GM12891 (cell line): ENCODE data around the gene TIMP2.

ENCODE experiments used
- DNase-seq: peaks from one replicate; pipeline ENCODE4 v3.0.0; 2011; ENCODE audit warnings: low spot score; ENCODE audit not compliant: insufficient read length
- FAIRE-seq: peaks from 2 replicates; lab custom pipeline; 2011; peaks lifted over from hg19 to GRCh38; lab: Jason Lieb, UNC
- PAX5 ChIP-seq: IDR thresholded peaks from 2 replicates; pipeline ENCODE4 v1.6.1; 2011; ENCODE audit warnings: low read length, moderate library complexity, mild to moderate bottlenecking; ENCODE audit not compliant: insufficient read depth, severe bottlenecking
- POLR2A ChIP-seq: IDR thresholded peaks from 2 replicates; pipeline ENCODE4 v1.6.1; 2011; ENCODE audit warnings: low read depth, low read length, control low read depth
- POLR2AphosphoS5 ChIP-seq: IDR thresholded peaks from 2 replicates; pipeline ENCODE4 v1.6.1; 2011; ENCODE audit warnings: low read depth, low read length, control low read depth
- POU2F2 ChIP-seq: IDR thresholded peaks from 2 replicates; pipeline ENCODE4 v1.6.1; 2011; ENCODE audit warnings: low read depth, mild to moderate bottlenecking, control low read depth, low read length, moderate library complexity
- SPI1 ChIP-seq: IDR thresholded peaks from 2 replicates; pipeline ENCODE4 v1.6.1; 2011; ENCODE audit warnings: low read depth, low read length, control low read depth
- TAF1 ChIP-seq: IDR thresholded peaks from 2 replicates; pipeline ENCODE4 v1.6.1; 2011; ENCODE audit warnings: low read depth, low read length, control low read depth

The TIMP2 gene

DNA sequence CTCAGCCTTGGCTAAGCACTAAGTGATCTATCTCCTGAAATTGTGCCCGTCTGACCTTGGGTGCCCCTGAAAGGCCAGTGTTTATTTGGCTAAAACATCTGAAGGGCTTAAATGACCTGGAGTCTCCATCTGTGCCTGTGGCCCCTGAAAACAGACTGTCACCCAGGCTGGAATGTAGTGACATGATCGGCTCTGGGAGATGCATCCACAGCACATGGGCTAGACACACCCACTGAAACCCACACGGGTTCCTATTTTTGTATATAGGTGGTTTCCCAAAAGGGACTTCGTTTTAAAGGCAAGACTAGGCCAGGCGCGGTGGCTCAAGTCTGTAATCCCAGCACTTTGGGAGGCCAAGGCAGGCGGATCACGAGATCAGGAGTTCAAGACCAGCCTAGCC is 35.7 kb downstream of the TIMP2 start:
- TF ChIP-seq SPI1 (peak; percentile 26; the same call in 1 of the 2 replicates), POLR2A (no peak)
- FAIRE-seq (peak; percentile 75), DNase-seq (no peak)

DNA sequence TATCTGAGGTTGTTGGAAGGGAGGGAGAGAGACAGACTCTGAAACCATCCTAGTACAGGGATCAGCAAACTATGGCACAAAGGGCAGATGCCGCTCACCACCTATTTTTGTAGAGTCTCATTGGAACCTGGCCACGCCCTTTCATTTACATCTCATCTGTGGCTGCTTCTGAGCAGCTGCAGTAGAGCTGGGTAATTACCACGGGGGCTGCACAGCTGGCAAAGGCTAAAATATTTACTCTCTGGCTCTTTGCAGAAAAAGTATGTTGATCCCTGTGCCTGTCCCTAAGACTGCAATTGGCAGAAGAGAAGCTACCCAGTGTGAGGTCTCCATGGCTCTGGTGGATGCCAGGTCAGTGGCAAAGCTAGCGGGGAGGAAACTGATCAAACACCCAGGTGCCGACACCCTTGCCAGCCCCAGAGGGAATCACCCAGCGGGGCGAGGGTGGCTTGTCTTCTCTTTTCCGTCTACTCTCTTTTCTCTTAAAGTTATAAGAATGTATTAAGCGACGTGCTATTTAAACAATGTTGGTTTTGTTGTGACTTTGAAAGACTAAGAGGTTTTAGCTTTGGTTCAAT is 36.2 kb downstream of the TIMP2 start:
- DNase-seq: no peak
- peak; percentile 38 for FAIRE-seq
- TF ChIP-seq TAF1 (no peak), PAX5 (no peak)

DNA sequence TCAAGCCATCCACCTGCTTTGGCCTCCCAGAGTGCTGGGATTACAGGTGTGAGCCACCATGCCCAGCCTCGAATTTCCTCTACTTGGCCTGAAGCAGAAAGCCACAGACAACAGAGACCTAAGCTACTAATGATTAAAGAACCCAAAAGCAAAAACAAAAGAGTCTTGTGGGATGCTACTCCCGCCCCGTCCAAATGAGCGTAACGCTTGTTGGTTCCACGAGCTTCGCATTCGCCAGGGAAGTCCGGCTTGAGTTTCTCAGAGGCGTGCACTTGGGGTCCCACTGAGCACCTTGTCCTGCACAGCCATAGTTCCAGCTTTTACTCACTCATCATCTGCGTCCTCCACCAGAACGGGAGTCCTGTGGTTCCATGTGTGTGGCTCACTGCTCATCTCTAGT is 38.2 kb downstream of the TIMP2 start:
- DNase-seq (no peak), FAIRE-seq (no peak)
- TF ChIP-seq TAF1 (no peak), POLR2A (no peak), SPI1 (no peak), POLR2AphosphoS5 (no peak), PAX5 (no peak)

DNA sequence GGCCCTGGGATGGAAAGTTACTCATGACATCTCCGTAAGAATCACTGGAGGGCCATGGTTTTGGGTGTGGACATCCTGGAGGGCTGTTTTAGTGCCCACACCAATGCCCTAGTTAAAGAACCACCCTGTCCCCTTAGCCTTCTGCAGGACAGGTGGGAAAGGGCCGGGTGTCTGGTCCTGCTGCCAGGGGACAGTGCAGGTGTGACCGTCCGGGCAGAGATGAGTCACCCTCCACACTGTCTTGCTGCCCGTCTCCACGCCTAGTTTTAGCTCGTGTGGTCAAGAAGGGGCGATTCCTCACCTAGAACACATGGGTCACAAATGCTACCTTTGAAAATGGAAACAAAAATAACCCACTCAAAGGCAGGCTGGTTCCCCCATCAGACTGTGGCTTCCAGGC is 39.2 kb downstream of the TIMP2 start:
- DNase-seq (no peak), FAIRE-seq (peak; percentile 33)
- TF ChIP-seq POLR2AphosphoS5 (no peak), TAF1 (no peak), POLR2A (no peak), POU2F2 (no peak), PAX5 (no peak), SPI1 (no peak)

DNA sequence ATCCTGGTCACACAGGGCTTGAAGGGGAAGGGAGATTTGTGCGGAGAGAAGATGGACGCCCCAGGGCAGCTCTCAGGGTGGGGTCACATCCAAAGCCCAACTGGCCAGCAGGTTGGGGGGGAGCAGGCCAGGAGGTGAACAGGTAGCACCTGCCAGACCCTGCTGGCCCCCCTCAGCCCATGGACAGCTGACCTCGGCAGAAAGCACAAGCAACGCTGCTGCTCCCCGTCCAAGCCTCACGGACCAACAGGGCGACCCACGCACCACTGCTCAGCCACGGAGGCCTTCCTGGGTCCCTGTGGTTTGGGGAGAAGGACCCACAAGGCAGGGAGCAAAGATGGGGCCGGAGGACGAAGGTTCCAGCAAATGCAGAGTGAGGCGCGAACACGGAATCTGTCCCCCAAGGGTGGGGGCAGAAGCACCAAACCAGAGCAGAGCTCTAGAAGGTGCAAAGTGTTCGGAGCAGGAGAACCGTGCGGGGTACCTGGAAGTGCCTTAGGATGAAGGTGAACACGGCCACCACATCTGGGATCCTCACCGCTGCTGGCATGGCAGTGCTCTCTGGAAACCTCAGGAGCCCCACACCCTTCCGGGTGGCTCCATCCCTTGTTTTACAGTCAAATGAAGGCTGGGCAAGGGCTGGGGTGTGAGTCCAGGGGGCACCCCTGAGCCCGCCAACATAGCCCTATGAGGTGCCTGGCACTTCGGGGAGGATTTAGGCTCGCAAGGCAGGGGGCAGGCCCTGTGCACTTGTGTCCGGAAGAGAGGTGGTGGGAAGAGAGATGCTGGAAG is 40.1 kb downstream of the TIMP2 start:
- DNase-seq (no peak), FAIRE-seq (no peak)
- TF ChIP-seq TAF1 (no peak), PAX5 (no peak), SPI1 (no peak), POU2F2 (no peak), POLR2AphosphoS5 (no peak), POLR2A (no peak)

DNA sequence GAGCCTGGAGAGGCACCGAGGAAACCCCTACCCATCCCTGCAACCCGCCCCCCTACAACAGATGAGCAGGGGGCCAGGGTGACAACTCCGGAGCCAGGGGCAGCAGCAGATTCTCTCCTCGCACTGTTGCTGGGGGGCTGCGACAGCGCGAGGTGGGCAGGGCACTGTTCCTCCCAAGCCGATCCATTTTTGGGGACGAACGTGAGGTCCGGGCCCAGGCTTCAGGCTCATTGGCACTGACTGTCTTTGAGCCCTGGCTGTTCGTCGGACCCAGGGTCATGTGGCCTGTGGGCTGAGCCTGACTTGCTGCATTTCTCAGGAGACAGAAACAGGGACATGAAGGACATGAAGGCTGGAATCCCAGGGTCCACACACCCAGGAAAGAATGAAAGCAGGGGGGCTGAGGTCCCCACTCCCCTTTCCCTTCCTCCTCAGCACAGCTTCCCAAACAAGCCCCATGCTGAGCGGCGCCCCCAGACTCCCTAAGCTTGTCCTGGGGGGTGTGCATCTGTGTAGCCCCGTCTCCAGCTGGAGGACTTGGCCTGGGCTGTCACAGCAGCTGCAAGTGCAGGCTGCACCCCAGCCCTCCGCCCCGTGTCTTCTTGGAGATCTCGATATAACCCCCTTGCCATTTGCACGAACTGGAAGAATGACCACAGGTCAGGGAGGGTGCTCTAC is 40.9 kb downstream of the TIMP2 start:
- no peak for FAIRE-seq
- TF ChIP-seq TAF1 (no peak), PAX5 (no peak)
- no peak for DNase-seq

DNA sequence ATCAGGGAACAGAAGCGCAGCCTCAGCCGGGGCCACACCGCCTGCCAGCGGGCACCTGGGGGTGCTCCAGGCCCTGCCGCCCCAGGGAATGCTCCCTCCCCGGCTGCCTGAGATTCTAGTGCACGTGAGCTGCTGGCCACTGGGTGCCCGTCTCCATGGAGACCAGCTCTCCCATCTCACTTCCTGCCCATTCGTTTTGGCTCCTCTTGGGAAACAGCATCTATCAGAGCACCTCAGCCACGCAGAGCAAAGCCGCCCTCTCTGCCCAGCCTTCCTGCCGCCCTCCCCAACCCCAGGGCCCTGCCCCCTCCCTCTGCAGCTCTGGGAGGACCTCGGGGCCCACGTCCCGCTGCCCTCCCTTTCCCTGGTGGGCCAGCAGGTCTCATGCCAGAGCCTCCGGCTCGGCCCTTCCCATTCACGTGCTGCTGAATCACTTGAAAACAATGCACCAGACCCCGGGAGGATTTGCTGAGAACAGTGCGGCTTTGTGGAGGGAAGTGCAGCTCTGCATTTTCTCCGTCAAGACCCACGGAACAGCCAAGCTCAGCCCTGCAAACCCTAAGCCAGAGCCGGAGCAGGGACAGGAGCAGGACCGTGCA is 41.6 kb downstream of the TIMP2 start:
- DNase-seq: no peak
- no peak for TF ChIP-seq TAF1
- TF ChIP-seq SPI1: no peak
- no peak for TF ChIP-seq POLR2A
- no peak for TF ChIP-seq PAX5
- TF ChIP-seq POU2F2: no peak
- no peak for TF ChIP-seq POLR2AphosphoS5
- peak; percentile 28 for FAIRE-seq

DNA sequence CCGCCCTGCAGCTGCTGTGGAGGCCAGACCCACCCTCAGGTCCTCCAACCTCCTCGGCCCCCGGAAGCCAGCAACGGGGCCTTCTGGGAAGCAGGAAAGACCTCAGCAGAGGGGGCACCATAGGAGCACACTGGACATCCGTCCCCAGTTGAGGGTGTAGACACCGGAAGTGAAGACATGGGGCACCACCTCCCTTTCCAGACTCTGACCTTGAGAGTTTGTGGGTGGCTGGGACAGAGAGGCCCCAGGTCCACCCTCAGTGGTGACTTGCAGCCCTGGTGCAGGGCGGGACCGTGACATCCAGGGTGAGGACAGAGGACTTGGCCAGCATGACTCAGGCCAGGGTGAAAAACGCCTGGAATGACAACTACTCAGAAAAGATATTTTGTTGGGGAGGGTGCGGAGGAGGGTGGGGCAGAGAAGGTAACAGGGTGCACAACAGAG is 42.1 kb downstream of the TIMP2 start:
- FAIRE-seq: no peak
- DNase-seq: no peak
- TF ChIP-seq POLR2AphosphoS5 (no peak), TAF1 (no peak), PAX5 (no peak), POU2F2 (no peak), POLR2A (no peak), SPI1 (no peak)

DNA sequence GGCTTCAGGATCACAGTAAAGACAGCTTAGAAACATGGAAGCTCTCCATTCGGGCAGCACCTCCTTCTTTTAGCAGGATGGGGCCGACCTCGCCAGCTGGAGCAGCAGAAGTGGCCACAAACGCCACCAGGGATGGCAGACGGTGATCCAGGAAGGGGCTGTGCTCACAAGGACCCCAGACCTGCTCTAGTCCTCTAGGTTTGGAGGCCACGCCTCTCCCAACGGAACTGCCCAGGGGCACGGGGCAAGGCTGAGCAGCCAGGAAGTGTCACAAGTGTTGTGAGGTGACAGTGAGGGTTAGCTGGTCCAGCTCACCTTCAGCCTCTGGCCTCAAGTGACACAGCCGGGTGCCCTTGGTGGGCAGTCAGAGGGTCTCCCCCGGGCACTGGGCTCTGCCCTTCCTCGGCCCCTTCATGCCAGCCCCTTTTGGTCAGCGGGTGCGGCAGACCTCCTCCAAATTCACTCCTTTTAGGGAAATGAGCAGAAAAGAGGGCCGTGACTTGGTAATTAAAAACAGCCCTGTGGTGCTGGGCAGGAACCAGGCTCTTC is 42.6 kb downstream of the TIMP2 start:
- no peak for DNase-seq
- peak; percentile 76 for FAIRE-seq
- no peak for TF ChIP-seq TAF1
- TF ChIP-seq POU2F2: no peak
- no peak for TF ChIP-seq POLR2A
- no peak for TF ChIP-seq PAX5
- no peak for TF ChIP-seq SPI1
- TF ChIP-seq POLR2AphosphoS5: no peak

DNA sequence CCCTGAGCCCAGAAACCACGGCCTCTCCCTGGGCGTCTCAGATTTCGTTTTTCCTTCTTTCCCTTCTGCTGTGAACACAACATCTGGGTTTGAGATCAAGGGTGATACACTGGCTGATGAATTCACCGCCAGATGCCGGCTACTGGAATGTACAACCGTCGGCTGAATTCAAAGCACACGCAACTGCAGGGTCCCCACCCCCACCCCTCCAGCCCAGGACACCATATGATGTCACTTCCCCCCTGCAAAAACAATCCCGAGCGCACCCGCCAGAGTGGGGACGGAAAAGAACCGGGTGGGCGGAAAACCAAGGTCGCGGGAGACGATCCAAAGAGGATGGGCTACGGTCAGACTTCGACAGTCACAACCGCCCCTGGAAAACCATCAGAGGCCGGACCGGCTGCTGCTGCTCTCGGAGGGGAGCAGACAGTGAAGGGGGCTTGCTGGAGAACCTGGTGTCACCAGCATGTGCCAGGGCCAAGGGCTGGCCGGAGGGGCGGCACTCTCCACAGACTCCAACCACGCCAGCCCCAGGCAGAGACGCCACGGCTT is 45.5 kb downstream of the TIMP2 start:
- TF ChIP-seq POLR2AphosphoS5 (no peak), TAF1 (no peak), POLR2A (no peak), SPI1 (0 out of 2 replicates have a peak, but pooled peaks have one; percentile 2)
- no peak for FAIRE-seq
- DNase-seq: no peak
